Stimulated activated naive CD8-positive, alpha-beta T cell treated with anti-CD3 and anti-CD28 coated beads, Interleukin-15, amount 100 ng/mL, for 72 hours (primary cell): ENCODE data around the gene OBP2A.
A peak's percentile ranks its signal among the peaks of the same experiment; 100 is the strongest.
"Not testable (repeated sequence)": the region's sequence is repeated elsewhere in the genome, so short reads cannot be mapped to it uniquely, and the experiment has no call there.

Experiments
- ATAC-seq: fragments of 150-1000 bp; cut with Tn5 transposase; 2 replicates; pipeline ENCODE4 v1.10.0; 2021; ENCODE audit warnings: mild to moderate bottlenecking, moderate library complexity
- DNase-seq, 2 donors: peaks; one replicate each; pipeline ENCODE4 v3.0.0; 2021 to 2022
- H3K27ac Mint-ChIP-seq, 2 donors: one replicate each; pipeline ENCODE4 v1.8.0; 2022; ENCODE audit warnings: mild to moderate bottlenecking in 2 of 2, mixed read lengths in 2 of 2, moderate library complexity in 2 of 2
- H3K27me3 Mint-ChIP-seq: one replicate; pipeline ENCODE4 v1.8.0; 2022; ENCODE audit warnings: mixed read lengths
- H3K4me1 Mint-ChIP-seq: one replicate; pipeline ENCODE4 v1.8.0; 2022; ENCODE audit warnings: mild to moderate bottlenecking, mixed read lengths
- H3K4me3 Mint-ChIP-seq, 2 donors: one replicate each; pipeline ENCODE4 v1.8.0; 2022; ENCODE audit warnings: mild to moderate bottlenecking in 2 of 2, mixed read lengths in 2 of 2, moderate library complexity in 1 of 2
- H3K9me3 Mint-ChIP-seq, 2 donors: one replicate each; pipeline ENCODE4 v1.8.0; 2022; ENCODE audit warnings: mixed read lengths in 2 of 2

OBP2A gene

DNA sequence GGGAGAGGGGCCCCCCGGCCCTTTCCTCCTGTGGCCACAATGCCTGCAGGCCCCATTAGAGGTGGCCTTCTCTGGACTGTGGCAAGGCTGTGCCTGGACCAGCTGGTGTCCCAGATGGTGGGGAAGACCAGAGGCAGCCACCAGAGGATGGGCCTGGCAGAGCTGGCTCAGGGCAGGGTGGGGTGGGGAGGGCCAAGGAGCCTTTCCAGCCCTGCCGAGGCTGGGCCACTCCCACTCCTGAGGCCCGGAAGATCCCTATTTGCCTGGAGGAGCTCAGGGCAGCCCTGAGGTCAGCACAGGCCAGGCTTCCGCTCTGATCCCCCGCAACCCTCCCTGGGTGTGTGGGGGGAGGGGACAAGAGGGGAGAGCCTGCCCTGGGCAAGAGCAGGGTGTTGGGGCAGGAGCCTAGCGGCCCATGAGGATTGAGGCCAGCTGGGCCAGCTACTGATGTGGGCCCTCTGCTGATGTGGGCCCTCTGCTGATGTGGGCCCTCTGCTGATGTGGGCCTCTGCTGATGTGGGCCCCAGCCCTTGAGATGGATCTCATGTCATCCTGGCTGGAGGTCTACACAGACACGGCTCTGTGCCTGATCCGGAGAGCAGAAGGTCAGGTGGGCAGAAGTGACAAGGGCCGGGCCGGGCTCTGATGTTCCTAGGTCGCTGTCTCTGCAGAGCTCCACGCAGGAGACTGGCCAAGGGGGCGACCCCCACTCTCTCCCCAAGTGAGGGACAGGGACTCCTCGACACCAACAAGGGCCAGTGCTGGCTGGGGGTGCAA, 39.4 kb upstream of the OBP2A start:
- no peak for DNase-seq
- ATAC-seq: peak; percentile 10
- H3K9me3 Mint-ChIP-seq: peaks cover 0 to 19% of the 10 kb centered on the region in 2 donors

DNA sequence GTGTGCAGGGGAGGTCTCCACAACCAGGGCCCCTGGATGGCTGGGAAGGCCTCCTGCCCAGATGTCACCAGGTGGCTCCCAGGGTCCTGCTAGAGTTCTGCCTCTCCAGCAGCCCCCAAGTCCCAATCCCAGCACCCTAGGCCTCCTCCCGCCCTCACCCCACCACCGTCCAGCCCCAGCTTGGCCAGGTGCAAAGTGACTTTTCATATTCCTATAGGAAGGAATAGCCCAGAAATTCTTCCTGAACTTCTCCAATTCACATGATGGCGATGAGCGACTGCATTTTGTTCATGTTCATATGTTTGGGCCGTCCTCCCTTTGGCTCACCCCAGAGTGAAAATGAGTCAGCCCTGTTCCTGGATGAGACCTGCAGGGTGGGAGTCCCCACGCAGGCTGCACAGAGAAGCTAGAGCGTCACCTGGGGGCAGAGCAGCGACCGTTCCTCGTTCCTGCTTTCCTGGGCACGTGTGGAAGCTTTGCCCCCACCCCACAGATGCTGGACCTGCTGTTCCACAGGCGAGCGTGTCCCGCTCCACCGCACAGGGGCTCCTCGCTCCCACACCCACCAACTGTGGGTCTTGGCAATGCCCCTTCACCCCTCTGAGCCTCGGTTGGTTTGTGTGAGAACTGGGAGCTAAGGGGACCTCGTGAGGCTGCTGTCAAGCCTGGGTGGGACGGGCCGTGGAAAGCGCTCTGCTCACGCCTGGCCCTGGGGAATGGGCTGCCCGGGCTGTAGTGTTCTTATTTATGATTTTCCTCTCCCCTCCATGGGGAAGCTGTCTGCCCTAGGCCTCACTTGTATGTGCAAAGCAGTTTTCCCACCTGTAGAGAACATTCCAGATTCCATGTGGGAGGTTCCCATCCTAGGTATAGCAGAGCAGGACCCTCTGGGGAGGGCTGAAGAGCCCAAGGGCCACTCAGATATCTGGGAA, 38.6 kb upstream of the OBP2A start:
- Mint-ChIP-seq H3K9me3 (peaks cover 0 to 19% of the 10 kb centered on the region in 2 donors), H3K4me3 (no peak overlapping the region), H3K4me1 (peaks cover 27% of the 10 kb centered on the region), H3K27me3 (peaks cover 9% of the 10 kb centered on the region), H3K27ac (no peak overlapping the region)
- DNase-seq (peak in 1 of 2 donors; percentile 6), ATAC-seq (no peak)

More for the DNA sequence above, 39.4 kb upstream of the OBP2A start:
- no peak overlapping the region for H3K4me3 Mint-ChIP-seq
- H3K27ac Mint-ChIP-seq: peak overlapping the region in 1 of 2 donors; percentile 22
- H3K27me3 Mint-ChIP-seq: peaks cover 9% of the 10 kb centered on the region
- peaks cover 30% of the 10 kb centered on the region for H3K4me1 Mint-ChIP-seq

DNA sequence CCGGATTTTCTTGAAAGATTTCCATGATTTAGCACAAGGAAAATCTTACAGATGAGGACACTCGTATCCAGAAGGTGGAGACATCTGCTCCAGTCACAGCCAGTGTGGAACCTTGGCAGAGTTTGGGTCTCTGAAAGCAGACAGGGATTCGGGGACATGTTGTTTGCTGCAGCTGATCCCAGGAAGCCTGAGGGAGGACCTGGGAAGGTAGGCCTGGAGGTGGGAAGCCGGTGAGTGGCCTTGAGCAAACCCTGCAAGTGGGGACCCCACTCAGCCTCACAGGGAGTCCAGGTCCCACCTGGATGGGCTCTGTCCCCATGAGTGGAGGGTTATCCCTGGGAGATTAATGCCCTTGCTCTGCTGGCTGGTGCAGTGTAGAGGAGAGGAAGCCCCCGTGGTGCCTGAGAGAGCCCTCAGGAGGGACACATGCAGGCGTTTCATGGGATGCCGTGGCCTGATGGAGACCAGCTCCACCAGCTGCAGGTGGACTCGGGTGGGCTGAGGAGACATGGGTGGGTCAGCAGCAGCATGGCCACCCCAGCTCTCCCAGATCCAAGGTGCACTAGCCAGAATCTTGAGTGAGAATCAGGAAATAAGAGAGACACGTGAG, 37.6 kb upstream of the OBP2A start:
- no peak for ATAC-seq
- peak in 1 of 2 donors; percentile 6 for DNase-seq
- H3K9me3 Mint-ChIP-seq: peaks cover 0 to 19% of the 10 kb centered on the region in 2 donors
- H3K4me1 Mint-ChIP-seq: peaks cover 23% of the 10 kb centered on the region
- no peak overlapping the region for H3K4me3 Mint-ChIP-seq
- H3K27ac Mint-ChIP-seq: no peak overlapping the region
- peaks cover 9% of the 10 kb centered on the region for H3K27me3 Mint-ChIP-seq

DNA sequence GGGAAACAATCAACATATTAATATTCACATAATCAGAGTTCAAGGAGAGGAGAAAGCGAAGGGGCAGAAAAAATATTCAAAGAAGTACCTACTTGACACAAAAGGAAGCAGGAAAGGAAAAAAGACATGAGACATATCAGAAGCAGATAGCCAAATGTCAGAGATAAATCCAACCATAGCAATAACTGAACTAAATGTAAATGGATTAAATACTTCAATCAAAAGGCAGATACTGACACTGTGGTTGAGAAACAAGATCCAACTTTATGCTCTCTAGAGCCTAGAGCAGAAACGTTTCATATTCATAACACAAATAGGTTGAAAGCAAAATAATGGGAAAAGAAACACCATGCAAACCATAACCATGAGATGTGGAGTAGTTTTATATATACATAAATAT, 36.5 kb upstream of the OBP2A start:
- H3K4me1 Mint-ChIP-seq: peaks cover 17% of the 10 kb centered on the region

DNA sequence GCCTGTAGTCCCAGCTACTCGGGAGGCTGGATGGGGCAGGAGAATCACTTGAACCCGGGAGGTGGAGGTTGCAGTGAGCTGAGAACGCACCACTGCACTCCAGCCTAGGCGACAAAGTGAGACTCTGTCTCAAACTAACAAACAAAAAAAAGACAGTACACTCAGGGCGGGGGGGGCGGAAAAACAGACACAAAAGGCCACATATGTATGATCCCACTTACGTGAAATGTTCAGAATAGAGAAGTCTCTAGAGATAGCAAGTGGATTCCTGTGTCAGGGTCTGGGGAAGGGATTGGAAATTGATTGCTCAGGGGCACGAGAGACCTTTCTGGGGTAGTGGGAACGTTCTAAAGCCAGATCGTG, 33.7 kb upstream of the OBP2A start:
- no peak overlapping the region for H3K4me3 Mint-ChIP-seq
- peaks cover 16% of the 10 kb centered on the region for H3K27me3 Mint-ChIP-seq
- H3K27ac Mint-ChIP-seq: peak overlapping the region in 1 of 2 donors; percentile 10
- peaks cover 27% of the 10 kb centered on the region for H3K4me1 Mint-ChIP-seq
- peaks cover 0 to 19% of the 10 kb centered on the region in 2 donors for H3K9me3 Mint-ChIP-seq
- ATAC-seq (no peak), DNase-seq (peak in 1 of 2 donors; percentile 4)

More for the DNA sequence above, 36.5 kb upstream of the OBP2A start:
- ATAC-seq (no peak), DNase-seq (no peak)
- Mint-ChIP-seq H3K27ac (no peak overlapping the region), H3K27me3 (peaks cover 16% of the 10 kb centered on the region), H3K9me3 (peaks cover 0 to 19% of the 10 kb centered on the region in 2 donors), H3K4me3 (no peak overlapping the region)

DNA sequence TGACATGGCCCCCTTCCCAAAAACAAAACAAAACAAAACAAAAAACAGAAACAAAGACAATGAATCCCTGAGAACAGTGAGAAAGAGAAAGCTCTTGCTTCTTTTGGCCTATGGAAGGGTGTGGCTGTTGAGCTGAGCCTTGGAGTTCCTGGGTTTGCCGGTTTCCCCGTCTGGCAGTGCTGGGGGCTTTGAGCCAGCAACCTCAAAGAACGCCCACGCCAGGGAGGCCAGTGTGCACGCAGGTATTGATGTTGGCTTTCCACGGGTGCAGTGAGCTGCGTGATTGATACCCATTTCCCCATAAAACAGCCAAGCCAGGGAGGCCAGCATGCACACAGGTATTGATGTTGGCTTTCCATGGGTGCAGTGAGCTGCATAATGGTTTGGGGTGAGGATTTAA, 33.0 kb upstream of the OBP2A start:
- no peak overlapping the region for H3K27ac Mint-ChIP-seq
- ATAC-seq (no peak), DNase-seq (no peak)
- H3K9me3 Mint-ChIP-seq: peaks cover 0 to 17% of the 10 kb centered on the region in 2 donors
- peaks cover 16% of the 10 kb centered on the region for H3K27me3 Mint-ChIP-seq
- no peak overlapping the region for H3K4me3 Mint-ChIP-seq
- H3K4me1 Mint-ChIP-seq: peaks cover 27% of the 10 kb centered on the region

DNA sequence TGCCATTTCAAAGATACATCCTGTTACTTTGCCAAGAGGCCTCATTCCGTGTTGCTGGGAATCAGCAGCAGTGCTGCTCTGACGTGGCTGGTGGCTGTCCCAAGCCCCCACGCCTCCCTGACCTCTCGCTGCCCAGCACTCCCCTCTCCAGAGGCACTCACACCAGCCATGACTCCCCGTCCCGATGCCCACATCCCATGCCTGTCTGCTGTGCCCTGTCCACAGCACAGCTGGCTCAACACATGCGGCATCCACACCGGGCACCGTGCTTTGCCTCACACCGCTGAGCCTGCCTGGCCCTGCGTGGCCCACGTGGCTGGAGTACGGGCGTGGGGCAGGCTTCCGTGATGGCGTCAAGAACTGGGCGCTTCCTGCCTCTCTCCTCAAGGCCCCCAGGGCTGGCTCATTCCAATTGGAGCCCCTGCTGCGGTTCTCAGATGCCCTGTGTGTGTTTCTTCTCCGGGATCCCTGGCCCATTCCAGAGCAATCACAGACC, 32.5 kb upstream of the OBP2A start:
- H3K27ac Mint-ChIP-seq: no peak overlapping the region
- peaks cover 12% of the 10 kb centered on the region for H3K27me3 Mint-ChIP-seq
- no peak overlapping the region for H3K4me3 Mint-ChIP-seq
- peaks cover 27% of the 10 kb centered on the region for H3K4me1 Mint-ChIP-seq
- peaks cover 0 to 12% of the 10 kb centered on the region in 2 donors for H3K9me3 Mint-ChIP-seq
- DNase-seq (peak in 1 of 2 donors; percentile 3), ATAC-seq (no peak)

DNA sequence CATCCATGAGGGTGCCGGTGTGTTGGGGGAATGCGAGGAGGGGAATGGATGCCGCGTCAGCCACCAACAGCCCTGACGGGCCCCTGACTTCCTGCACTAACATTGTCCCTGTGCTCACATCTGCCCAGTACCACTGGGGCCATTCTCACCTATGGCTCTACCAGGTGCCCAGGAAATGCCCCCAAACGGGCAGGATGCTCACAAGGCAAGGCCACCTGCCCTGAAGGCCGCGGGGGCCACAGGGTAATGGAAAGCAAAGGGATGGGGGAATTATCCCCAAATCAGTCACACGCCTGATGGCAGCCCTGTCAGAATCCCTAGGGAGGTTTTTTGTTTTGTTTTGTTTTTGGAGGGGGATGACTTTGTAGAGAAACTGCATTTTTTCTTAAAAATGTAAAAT, 32.0 kb upstream of the OBP2A start:
- H3K9me3 Mint-ChIP-seq, H3K4me3 Mint-ChIP-seq, H3K27ac Mint-ChIP-seq, DNase-seq, ATAC-seq: not testable (repeated sequence)
- peaks cover 27% of the 10 kb centered on the region for H3K4me1 Mint-ChIP-seq
- H3K27me3 Mint-ChIP-seq: peaks cover 14% of the 10 kb centered on the region

DNA sequence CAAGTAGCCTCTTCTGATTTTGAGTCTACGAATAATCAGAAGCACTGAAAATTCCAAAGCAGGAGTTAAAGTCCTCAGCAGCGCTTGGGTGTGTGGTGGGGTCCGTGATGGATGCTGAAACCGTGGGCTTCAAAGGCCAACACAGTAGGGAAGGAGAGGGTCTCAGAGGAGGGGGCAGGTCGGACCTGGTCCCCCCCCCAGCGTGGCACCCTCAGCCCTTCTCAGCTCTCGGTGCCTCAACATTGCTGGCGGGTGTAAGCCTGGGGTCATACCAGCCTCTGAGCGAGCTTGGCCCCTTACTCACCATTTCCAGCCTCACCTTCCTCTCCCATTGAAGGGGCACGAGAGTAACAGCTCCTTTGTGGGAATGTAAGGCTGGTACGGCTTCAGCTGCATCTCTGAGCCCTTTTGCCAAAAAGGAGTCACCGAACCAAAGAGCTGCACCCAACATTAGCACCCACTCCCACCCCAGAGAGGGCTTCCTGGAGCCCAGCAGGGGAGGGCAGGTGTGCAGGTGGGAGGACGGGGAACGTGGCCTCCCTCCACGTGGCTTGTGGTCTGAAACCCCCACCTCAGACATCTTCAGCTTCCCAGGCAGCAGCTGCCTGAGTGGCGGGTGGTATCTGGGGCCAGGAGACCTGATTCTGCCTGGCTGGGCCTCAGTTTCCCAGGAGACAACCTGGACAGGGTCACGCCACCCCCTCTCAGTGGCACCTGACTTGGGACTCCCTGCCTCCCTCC, 31.4 kb upstream of the OBP2A start:
- Mint-ChIP-seq H3K4me3 (no peak overlapping the region), H3K9me3 (peaks cover 0 to 1% of the 10 kb centered on the region in 2 donors), H3K27ac (no peak overlapping the region), H3K4me1 (peaks cover 27% of the 10 kb centered on the region), H3K27me3 (peaks cover 20% of the 10 kb centered on the region)
- no peak for ATAC-seq
- no peak for DNase-seq

DNA sequence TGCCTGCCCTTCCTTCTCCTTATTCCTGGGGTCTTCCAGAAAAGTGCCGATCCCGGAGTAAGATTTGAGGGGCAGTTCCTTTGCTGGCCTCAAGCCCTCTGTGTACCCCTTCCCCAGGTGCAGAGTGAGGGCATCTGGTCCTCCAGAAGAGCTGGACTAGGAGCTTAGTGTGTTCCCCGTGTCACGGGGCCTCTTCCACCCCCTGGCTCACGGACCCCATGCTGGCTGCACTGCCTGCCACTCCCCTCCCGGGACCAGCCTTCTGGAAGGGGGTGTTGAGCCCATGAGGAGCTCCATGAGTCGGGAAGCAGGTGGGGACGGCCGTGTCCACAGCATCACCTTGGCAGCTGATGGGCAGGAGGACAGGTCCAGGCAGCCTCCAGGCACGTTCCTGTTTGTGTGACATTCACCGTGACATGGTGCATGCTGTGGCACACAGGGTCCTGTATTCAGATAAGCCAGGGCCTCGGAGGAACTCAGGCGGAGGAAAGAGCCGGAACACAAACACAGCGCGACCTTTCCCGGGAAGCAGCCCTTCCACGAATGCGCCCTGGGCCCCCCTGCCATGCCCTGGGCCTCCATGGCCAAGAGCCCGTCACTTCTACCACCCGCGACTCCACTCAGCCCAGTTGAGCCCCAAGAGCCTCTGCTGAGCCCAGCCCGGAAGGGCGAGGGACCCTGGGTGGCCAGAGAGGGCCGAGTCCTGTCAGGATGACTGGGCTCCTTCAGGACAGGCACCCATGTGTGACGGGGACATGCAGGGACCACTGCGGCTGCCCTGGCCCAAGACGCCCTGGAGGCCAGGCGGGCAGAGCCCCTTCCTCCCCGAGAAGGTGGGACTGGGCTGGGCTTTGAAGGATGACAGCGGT, 30.6 kb upstream of the OBP2A start:
- no peak overlapping the region for H3K4me3 Mint-ChIP-seq
- peak overlapping the region in 1 of 2 donors; percentile 31 for H3K27ac Mint-ChIP-seq
- no peak for ATAC-seq
- no peak for DNase-seq
- H3K4me1 Mint-ChIP-seq: peaks cover 27% of the 10 kb centered on the region
- H3K9me3 Mint-ChIP-seq: no peaks in the 10 kb centered on the region
- peaks cover 28% of the 10 kb centered on the region for H3K27me3 Mint-ChIP-seq

DNA sequence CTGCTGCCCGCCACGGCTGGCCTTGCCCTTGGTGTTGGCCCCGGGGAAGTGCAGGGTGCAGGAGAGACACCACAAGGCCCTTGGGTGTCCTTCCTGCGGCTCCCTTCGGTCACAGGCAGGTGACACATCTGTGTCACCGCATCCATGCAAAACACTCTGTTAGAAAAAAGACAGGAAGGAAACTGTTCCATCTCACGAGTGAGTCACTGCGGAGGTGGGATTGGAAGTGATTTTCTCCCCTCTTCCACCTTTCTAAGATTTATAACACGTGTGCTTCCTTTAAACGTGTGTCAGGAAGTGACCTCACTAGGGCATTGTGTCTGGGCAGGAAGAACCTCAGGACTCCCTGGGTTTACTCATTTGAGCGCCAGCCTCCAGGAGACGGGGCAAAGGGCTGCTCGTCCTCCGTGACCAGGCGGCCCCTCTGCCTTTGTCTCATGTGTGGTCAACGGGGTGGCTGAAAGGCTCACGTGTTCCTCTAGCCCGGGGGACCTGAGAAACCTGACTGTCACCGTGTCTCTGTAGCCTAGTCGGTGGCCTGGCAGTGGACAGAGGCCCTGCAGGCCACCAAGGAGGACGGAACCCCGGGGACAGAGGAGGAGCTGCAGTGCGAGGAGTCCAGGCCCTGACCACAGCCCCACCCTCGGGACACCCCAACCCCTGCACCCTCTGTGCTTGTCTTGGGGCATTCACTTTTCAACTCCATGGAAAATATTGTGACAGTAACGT, 29.6 kb upstream of the OBP2A start:
- ATAC-seq: peak; percentile 33

DNA sequence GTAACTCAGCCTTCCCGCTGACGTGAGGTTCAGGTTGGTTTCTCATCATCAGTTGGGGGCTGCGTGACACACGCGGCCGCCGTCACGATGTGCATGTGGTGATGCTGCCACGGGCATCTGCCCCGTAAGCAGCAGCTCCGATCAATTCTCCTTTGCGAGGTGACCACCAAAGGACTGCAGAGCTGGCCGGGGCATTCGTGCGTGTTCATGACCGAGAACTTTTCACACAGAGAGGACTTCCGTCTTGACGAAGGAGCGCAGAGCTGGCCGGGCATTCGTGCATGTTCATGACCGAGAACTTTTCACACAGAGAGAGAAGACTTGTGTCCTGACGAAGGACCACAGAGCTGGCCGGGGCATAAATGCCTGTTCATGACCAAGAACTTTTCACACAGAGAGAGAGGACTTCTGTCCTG, 28.5 kb upstream of the OBP2A start:
- DNase-seq (no peak), ATAC-seq (no peak)
- Mint-ChIP-seq H3K9me3 (no peaks in the 10 kb centered on the region), H3K27me3 (peaks cover 38% of the 10 kb centered on the region), H3K27ac (no peak overlapping the region), H3K4me1 (peaks cover 16% of the 10 kb centered on the region), H3K4me3 (no peak overlapping the region)

More for the DNA sequence above, 29.6 kb upstream of the OBP2A start:
- Mint-ChIP-seq H3K27ac (peak overlapping the region in 1 of 2 donors; percentile 59), H3K4me1 (peaks cover 23% of the 10 kb centered on the region), H3K27me3 (peaks cover 35% of the 10 kb centered on the region), H3K4me3 (no peak overlapping the region), H3K9me3 (no peaks in the 10 kb centered on the region)
- no peak for DNase-seq

DNA sequence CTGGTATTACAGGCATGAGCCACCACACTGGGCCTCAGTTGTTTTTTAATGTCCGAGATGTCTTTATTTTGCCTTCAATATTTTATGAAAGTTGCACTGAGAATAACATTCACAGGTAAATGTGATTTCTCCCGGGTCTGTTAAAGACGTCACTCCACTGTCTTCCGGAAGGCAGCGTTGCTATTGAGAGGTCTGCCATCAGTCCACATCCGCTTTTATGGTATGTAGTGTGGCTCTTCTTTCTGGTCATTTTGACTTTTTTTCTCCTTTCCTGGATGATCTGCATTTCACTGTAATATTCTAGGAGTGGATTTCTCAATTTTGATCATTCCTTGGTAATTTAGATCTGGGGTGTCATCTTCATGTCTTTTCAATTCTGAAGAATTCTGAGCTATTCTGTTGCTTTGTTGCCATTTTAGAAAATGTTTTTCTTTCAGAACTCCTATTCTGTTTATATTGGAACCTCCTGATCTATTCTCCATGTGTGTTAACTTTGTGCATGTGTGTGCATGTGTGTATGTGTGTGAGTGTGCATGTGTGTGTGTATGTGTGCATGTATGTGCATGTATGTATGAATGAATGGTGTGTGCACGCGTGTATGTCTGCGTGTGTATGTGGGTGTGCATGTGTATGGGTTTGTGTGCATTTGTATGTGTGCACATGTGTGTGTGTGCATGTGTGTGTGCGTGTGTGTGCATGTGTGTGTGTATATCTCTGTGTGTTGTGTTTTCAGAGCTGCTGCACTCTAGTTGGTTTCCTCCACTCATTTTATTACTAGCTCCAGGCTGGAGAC, 26.6 kb upstream of the OBP2A start:
- Mint-ChIP-seq H3K27me3 (peaks cover 35% of the 10 kb centered on the region), H3K4me1 (peaks cover 10% of the 10 kb centered on the region), H3K27ac (no peak overlapping the region), H3K9me3 (no peaks in the 10 kb centered on the region), H3K4me3 (no peak overlapping the region)
- ATAC-seq (no peak), DNase-seq (no peak)
